ENCODE results near the gene TCF25.
"Not testable (repeated sequence)": the region's sequence is repeated elsewhere in the genome, so short reads cannot be mapped to it uniquely, and the experiment has no call there.

TCF25 gene

DNA sequence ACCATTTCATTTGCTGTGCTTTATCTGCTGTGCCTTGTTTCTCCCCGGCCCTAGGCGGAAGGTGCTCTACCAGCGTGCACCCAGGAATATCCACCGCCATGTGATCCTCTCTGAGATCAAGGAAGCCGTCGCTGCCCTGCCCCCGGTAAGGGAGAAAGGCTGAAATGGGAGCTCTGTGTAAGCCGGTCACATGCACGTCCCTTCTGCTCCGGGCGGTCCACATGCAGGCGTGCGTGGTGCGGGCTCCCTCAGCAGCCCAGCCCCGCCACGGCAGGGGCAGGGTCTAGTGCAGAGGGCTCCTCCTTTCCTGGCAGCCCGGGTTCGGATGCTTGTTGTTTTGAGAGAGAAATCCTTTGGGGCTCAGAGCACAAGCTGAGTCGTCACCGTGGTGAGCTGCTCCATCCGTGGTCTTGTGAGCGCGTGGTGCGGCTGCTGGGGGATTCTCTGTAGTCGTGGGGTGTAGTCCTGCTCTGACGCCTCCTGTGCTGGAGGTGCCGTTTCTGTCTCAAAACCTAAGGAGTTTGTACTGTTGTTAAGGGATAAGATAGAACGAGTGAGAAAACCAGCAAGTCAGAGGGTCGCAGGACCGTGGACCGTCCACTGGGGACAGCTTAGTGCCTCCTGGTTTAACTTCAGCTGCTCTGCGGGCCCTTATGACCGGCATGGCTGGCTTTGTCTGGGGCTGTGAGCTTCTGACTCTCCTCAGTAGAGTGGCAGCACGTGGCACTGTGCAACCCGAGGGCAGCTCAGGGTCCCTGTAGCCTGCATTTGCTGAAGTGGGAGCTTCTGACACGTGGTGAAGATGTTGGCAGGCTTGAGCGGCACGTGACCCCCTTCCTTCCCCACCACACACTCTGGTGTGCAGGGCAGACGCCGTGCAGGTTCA, 33.0 kb downstream of the TCF25 start:
- no peak for DNase-seq

DNA sequence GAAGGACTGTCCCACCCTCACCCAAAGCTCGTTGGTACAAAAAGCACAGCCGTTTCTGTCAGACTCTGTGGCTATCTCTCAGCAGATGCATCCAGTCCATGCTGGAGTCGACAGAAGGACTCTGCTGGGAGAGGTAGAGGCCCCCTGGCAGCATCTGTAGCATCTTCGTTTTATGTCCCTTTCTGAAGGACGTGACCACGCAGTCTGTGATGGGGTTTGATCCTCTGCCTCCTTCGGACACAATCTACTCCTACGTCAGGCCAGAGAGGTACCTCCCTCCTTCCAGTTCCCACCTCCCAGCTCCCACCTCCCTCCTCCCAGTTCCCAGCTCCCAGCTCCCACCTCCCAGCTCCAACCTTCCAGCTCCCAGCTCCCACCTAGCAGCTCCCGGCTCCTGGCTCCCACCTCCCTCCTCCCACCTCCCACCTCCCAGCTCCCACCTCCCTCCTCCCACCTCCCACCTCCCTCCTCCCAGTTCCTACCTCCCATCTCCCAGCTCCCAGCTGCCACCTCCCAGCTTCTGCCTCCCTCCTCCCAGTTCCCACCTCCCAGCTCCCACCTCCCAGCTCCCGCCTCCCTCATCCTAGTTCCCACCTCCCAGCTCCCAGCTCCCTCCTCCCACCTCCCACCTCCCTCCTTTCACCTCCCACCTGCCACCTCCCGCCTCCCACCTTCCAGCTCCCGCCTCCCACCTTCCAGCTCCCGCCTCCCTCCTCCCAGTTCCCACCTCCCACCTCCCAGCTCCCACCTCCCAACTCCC, 33.8 kb downstream of the TCF25 start:
- no peak for DNase-seq

DNA sequence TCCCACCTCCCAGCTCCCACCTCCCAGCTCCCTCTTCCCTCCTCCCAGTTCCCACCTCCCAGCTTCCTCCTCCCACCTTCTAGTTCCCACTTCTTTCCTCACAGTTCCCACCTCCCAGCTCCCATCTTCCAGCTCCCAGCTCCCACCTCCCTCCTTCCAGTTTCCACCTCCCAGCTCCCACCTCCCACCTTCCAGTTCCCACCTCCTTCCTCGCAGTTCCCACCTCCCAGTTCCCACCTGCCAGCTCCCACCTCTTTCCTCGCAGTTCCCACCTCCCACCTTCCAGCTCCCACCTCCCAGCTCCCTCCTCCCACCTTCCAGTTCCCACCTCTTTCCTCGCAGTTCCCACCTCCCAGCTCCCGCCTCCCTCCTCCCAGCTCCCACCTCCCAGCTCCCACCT, 34.8 kb downstream of the TCF25 start:
- no peak for DNase-seq

DNA sequence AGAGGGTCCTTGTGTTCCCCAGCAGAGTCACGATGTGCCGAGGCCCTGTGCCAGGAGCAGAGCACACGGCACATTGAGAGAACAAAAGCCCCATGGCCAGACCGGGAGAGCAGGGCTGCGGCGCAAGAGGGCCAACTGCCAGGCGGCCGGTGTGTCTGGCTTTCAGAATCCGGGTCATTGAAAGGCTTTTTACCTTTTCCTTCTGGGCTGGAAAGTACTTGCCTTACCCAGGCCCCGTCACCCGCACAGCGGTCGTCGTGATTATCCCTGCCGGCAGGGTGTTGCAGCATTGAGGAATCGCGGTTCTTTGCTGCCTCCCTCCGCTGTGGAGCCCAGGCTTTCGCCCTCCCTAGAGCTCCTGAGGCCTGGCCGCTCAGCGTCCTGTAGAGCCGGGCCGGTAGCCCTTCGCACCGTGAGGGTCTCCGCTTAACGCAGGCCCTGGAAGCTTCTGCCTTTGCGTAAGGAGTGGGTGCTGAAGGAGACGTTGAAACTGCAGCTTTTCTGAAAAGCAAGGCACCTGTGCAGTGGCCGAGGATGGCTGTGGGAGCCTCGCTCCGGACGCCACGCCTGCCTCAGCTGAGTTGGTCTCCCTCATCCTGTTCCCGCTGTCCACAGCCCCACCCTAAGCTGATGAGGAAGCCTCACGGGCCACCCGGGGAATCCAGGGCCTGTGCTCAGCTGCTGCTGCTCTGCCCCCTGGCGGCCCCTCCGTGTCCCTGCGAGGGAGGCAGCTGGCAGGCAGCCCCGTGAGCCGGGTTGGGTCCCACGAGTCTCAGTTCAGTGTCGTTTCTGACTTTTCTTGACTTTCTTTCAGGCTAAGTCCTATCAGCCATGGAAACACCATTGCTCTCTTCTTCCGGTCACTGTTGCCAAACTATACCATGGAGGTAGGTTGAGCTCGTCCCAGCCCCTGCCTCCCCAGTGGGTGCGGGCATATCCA, 36.7 kb downstream of the TCF25 start:
- peak; percentile 19 for DNase-seq

DNA sequence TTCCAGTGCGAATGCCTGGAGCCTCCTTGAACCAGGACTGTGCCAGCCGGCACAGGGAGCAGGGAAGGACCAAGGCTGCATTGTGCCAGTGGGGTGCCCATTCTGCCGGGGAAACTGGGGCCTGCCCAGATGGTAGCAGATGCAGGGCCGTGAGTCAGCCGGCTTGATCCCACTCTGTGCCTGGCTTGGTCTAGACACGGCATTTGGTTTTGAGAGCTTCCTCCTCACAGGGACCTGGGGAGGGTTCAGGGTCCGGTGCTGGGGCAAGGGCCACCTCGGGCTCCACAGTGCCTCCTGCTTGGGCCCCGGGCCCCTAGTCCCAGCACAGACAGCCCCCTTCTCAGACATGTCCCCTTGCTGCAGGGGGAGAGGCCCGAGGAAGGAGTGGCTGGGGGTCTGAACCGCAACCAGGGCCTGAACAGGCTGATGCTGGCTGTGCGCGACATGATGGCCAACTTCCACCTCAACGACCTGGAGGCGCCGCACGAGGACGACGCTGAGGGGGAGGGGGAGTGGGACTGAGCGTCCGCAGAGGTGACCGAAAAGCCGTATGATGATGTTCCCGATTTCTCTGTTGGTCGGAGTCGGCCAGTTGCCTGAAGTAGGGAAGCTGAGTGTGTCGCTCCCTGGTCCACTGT, 37.4 kb downstream of the TCF25 start:
- no peak for DNase-seq

DNA sequence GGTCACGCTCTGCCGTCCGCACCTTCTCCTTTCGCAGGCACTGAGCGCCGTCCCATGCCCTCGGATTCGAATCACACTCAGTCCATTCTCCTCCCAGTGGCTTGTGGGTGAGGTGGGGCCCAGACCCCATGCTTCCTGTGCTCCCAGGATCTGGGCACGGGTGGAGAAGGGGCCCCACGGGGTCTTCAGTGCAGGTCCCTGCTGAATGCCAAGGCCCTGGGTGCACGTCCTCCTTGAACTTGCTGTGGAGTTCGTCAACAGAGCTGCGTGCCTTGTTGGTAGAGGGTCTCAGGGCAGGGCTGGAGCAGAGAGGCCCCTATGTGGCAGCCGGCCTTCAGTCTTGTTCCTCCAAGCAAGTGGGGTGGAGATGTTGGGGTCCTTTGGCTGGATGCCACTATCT, 38.0 kb downstream of the TCF25 start:
- DNase-seq: no peak

DNA sequence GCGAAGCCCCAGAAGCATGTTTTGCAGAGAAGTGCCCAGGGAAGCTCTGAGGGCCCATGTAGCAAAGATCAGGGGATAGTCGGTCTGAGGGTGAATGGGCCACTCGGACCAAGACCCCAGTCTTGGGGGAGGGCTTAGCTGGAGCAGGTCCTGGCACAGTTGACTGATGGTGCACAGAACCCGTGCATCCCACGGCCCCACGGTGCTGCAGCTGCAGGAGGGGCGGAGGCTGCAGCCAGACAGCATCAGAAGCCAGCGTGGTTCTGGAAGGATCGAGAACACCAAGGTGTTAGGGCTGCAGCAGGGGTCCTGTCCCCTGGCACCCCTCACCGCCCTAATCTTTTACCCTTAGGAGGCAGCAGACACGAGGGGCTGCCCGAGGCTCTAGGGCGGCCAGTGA, 38.8 kb downstream of the TCF25 start:
- no peak for DNase-seq

DNA sequence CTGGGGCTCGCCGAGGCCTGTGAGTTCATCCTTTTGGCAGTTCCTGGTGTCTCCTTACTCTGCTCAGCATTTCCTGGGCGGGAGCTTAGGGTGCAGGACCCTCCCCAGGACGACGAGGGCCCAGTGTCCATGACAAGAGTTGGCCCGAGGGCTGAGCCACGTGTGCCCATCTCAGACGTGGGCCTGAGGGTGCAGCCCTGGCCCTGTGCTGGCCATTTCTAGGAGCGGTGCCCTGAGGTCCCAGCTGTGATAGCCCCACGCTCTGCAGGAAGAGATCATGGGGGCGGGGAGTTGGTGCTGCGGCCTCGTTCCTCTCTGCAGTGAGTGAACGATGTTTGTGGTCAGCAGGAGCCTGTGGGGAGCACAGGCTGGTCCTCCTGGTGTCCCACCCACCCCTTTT, 39.2 kb downstream of the TCF25 start:
- DNase-seq: no peak

DNA sequence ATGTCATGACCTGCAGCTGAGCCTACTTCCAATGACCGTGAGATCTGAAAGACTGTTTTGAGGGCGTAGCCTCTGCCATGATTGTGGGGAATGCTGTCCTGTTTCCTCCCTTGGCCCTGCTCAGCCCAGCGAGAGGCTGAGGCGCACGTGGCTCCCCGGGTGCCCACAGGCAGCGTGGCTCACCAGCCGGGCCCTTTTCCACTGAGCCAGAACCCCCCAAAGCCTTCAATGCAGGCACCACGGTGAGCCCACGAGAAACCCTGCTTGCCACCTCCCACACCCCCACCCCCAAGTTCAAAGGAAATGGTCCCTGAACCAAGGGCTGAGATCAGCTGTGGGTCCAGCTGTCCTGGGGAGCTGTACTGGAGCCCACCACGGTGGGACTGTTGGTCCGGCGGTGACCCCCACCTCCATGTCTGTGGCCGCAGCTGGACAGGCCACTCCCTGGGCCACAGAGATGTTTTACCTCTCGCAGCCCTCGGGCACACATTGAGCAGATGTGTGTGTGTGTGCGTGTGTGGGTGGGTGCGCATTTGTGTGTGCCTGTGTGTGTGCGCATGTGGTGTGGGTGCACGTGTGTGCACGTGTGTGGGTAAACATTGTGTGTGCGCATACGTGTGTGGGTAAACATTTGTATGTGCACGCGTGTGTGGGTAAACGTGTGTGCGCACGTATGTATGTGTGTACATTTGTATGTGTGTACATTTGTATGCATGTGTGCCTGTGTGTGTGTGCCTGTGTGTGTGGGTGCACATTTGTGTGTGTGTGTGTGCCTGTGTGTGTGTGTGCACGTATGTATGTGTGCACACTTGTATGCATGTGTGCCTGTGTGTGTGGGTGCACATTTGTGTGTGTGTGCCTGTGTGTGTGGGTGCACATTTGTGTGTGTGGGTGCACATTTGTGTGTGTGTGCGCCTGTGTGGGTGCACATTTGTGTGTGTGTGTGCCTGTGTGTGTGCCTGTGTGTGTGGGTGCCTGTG, 40.3 kb downstream of the TCF25 start:
- DNase-seq: no peak

DNA sequence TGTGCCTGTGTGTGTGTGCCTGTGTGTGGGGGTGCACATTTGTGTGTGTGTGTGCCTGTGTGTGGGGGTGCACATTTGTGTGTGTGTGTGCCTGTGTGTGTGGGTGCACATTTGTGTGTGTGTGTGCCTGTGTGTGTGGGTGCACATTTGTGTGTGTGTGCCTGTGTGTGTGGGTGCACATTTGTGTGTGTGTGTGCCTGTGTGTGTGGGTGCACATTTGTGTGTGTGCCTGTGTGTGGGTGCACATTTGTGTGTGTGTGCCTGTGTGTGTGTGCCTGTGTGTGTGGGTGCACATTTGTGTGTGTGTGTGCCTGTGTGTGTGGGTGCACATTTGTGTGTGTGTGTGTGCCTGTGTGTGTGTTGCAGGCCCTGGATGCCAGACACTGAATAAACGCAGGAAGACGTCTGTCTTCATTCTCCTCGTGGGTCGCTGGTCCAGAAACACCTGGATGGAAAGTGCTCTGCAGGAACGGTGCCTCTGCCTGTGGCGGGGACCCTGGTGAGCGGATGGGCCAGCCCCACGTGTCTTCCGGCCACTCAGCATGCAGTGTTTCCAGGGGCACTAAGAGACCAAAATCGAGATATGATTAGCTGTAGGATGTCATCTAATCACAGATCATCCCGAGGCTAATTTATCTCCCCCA, 41.4 kb downstream of the TCF25 start:
- DNase-seq: not testable (repeated sequence)

DNA sequence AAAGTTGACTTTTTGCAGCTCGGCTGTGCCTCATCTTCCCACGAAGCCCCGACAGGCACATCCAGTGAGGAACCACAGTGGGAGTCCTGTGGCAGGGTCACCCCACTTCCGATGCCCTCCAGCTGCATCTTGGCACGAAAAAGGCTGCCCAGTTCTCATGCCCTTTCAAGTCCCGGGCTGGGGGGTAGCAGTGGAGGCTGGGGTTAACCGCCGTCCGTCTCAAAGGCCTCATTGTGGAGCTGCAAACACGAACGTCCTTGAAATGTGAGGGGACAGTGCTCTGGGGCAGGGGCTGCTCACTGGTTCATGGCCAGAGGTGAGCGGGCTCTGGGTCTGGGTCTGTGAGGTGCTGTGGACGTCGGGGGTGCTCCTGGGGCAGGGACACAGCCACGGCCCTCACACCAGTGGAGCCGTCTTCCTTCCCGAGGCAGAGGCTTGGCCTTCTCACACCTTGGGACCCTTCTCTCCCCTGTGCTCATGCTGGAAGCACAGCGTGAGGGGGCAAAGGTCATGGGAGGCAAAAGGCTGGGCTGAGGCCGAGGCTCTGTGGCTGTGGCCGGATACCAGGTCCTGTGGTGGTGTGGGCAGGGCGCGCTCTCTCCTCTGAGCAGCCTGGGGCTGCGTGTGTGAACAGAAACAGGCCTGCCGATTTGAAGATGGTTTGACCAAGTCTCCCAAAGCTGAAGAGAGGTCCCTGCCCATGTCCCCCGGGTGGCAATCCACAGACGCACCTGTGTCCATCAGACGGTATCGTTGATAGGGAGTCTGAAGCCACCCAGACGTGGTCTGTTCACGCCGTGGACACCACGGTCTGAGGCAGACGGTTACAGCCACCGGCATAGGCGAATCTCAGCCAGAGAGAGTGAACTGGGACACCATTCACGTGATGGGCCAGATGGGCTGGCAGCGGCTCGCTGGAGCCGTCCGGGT, 42.2 kb downstream of the TCF25 start:
- no peak for DNase-seq

DNA sequence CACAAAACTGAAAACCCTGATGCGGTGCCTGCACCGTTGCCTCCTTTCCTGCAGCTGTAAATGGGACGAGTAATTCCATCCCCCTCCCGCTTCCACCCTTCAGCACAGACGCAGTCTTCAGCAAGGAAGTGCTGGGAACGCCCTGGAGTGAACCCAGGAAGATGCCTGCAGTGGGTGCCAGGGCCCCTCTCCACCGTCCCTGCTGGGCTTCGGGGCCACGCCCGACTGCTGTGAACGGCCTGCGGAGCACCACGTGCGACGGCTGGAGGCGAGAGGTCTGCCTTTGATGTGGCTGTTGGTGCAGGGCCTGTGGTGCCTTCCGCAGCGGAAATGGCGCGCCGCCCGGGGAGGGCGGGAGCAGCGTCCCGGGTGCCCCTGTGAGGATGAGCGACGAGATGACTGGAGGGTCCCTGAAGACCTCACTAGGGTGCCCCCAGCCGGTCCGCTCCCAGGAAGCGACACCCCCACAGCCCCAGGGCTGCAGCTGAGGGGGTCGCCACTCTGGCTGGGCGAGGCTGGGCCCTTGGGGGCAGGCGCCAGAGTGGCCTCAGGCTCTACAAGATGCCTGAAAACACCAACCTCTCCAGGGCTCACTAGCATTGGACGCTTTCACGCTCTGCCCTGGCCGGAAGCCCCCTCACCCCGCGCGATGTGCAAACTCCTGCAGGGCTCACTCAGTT, 44.5 kb downstream of the TCF25 start:
- DNase-seq: peak; percentile 71

DNA sequence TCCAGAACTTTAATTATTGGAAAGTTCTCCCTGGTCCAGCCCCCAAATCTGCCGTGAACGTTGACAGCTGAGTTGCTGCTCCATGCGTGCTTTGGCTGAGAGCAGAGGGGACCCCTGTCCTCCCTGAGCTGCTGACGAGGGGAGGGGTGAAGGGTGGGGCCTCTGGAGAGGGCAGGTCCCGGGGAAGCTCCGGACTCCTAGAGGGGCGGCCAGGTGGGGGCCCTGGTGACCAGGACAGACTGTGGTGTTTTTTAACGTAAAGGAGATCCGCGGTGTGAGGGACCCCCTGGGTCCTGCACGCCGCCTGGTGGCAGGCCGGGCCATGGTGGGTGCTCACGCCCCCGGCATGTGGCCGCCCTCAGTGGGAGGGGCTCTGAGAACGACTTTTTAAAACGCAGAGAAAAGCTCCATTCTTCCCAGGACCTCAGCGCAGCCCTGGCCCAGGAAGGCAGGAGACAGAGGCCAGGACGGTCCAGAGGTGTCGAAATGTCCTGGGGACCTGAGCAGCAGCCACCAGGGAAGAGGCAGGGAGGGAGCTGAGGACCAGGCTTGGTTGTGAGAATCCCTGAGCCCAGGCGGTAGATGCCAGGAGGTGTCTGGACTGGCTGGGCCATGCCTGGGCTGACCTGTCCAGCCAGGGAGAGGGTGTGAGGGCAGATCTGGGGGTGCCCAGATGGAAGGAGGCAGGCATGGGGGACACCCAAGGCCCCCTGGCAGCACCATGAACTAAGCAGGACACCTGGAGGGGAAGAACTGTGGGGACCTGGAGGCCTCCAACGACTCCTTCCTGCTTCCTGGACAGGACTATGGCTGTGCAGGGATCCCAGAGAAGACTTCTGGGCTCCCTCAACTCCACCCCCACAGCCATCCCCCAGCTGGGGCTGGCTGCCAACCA, 45.3 kb downstream of the TCF25 start, which contains the start of gene MC1R:
Gene MC1R, plus strand, starts transcription at position 410 of the 895 bp plus-strand sequence. Its CDS starts 397 bp downstream, at position 807.
- no peak for DNase-seq

DNA sequence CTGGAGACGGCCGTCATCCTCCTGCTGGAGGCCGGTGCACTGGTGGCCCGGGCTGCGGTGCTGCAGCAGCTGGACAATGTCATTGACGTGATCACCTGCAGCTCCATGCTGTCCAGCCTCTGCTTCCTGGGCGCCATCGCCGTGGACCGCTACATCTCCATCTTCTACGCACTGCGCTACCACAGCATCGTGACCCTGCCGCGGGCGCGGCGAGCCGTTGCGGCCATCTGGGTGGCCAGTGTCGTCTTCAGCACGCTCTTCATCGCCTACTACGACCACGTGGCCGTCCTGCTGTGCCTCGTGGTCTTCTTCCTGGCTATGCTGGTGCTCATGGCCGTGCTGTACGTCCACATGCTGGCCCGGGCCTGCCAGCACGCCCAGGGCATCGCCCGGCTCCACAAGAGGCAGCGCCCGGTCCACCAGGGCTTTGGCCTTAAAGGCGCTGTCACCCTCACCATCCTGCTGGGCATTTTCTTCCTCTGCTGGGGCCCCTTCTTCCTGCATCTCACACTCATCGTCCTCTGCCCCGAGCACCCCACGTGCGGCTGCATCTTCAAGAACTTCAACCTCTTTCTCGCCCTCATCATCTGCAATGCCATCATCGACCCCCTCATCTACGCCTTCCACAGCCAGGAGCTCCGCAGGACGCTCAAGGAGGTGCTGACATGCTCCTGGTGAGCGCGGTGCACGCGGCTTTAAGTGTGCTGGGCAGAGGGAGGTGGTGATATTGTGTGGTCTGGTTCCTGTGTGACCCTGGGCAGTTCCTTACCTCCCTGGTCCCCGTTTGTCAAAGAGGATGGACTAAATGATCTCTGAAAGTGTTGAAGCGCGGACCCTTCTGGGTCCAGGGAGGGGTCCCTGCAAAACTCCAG, 46.4 kb downstream of the TCF25 start:
- DNase-seq: no peak

DNA sequence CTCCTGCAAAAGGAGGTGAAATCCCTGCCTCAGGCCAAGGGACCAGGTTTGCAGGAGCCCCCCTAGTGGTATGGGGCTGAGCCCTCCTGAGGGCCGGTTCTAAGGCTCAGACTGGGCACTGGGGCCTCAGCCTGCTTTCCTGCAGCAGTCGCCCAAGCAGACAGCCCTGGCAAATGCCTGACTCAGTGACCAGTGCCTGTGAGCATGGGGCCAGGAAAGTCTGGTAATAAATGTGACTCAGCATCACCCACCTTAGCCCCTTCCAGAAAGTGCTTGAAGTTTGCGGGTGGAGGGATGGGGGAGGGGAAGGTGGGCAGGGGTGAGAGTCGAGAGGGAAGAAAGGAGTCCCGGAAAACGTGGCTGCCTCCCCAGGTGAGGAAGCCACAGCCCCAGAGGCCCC, 47.3 kb downstream of the TCF25 start:
- no peak for DNase-seq

DNA sequence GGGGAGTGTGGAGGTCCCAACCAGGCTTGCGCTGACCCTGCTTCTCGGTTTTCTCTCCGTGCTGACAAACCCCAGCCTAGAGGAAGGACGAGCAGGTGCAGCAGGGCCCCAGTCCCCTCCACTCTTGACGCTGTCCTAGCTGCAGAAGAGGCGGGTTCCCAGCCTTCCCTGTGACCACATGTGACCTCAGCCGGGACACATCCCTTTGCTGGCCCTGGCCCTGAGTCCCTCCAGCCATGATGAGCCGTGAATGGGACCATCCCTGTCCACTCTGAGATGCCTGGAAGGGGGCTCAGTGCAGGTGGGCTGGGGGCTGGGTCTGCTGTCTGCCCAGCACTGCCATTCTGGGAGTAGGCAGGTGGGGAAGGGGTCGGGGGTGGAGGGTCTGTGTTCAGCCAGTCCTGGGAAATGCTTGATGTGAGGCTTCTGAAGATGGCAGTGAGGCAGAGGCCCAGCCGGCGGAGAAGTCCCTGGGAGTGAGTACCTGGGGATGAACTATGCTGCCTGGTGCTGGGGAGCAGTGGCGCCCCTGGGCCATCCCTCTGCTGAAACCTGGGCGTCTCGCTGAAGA, 47.8 kb downstream of the TCF25 start:
- DNase-seq: no peak
